ENCODE measurements around the gene FRMD5.

- TF ChIP-seq CTCF (conservative IDR thresholded peaks at IDR 0.05; ENCODE audit: low read depth in 2 of 2) (no peak), POLR2AphosphoS5 (IDR thresholded peaks at IDR 0.05; ENCODE audit: low read depth) (no peak), EZH2 (IDR thresholded peaks at IDR 0.05; ENCODE audit: low read depth, unreplicated experiment) (no peak)
These were observed 203.9 kb downstream of the FRMD5 start for GRCh38 chr15:43991206-43991605.

All from GM23338 (cell line).